Measurements from ENCODE around the gene TRAPPC12.
"Not testable (repeated sequence)": the region's sequence is repeated elsewhere in the genome, so short reads cannot be mapped to it uniquely, and the experiment has no call there.

The TRAPPC12 gene

DNA sequence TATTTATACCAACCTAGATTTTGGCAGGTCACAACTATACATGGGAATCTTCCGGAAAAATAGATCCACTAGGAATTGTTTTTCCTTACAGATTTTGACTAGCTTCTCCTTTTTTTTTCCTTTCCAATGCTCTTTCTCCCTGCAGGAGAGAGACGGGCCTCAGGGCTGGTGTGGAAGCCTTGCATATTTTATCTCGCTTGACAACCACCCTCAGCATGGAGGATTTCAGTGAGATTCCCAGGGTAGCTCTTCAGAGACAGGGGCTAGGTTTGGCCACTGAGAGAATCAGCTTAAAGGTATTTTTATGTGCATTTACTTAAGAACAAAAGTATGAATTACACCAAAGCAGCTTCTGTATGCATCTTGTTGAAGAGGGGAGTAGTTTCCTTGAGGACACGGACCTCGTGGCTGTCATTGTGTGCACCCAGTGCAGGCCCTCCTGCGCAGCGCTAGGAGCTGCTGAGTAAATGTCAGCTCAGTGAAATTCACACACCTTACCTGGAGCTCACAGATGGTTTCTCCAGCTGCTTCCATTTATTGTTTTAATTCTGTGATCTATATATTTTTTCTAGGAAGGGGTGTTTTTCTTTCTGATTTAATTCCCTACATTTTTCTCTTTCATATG lies 54.4 kb downstream of the TRAPPC12 start:
- no peak for DNase-seq

DNA sequence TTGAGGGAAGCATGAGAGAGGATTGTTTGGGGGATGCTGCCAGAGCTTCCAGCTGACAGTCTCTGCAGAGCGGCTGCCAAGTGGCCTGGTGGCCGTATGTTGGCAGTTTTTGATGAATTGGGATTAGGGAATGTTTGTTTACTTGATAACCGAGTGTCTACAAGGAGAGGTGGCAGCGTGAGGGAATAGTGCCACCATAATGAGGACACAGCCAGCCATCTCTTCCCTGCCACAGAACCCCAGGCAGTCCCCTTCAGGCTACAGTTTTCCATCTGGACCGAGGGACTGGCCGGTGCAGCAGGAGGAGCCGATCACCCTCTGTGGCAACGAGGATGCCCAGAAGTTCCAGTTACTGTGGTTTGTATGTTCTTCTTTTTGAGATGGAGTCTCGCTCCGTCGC lies 55.2 kb downstream of the TRAPPC12 start:
- no peak for DNase-seq

DNA sequence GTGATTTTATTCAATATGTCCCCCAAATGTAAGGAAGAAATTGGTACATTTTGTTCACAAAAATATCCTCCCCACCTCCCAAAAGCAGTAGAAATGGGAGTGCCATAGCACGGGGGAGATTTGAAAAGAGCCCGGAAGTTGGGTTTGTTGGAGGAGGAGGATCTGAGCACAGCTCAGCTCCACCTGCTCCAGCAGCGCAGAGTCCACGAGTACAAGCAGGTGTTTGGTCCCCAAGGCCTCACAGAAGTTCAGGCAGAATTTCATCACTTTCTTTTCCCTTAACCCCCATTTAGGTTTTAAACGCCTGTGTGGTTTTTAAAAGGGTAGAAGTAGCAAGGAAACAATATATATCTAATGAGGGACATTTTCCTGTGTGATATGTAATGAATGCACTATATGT lies 56.0 kb downstream of the TRAPPC12 start:
- no peak for DNase-seq

DNA sequence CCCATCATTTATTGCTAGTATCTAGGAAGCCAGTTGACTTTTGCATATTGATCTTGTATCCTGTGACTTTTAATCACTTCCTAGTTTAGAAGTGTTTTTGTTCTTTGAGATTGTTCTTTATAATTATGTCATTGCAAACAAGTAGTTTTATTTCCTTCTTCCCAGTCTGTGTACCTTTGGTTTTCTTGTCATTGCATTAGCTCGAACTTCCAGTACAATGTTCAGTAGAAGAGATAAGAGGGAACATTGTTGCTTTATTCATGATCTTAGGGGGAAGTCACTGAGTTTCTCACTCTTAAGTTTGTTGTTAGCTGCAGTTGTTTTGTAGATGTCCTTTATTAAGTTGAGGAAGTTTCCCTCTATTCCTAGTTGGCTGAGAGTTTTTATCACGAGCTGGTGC lies 61.0 kb downstream of the TRAPPC12 start:
- no peak for DNase-seq

DNA sequence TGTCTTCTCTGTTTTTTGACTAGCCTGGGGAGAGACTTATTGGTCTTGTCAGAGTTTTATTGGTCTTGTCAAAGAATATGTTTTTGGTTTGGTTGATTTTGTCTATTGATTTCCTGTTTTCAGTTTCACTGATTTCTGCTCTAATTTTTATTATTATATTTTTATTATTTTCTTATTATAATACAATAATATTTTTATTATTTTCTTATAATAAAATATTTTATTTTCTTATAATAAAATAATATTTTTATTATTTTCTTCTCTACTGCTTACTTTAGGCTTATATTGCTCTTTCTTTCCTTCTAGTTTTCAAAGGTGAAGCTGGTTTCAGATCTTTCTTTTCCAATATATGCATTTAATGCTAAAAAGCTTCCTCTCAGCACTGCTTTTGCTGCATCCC lies 62.0 kb downstream of the TRAPPC12 start:
- DNase-seq: no peak

DNA sequence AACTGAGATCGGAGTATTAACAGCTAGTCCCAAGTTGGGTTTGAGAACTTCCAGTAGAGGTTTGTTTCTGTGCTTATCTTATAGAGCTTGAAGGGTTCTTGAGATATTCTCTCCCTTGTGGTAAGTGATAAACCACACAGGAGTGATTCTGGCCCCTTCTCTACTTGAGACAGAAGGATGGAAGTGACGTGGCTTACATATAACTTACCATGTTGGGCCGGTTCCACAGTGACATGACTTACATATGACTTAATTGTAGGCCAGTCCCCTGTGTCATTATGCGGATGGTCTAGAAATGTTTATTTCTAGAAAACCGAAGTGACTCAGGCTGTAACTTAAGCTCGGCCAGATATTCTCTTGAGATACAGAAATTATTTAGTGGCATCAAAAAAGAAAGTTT lies 62.7 kb downstream of the TRAPPC12 start:
- no peak for DNase-seq

DNA sequence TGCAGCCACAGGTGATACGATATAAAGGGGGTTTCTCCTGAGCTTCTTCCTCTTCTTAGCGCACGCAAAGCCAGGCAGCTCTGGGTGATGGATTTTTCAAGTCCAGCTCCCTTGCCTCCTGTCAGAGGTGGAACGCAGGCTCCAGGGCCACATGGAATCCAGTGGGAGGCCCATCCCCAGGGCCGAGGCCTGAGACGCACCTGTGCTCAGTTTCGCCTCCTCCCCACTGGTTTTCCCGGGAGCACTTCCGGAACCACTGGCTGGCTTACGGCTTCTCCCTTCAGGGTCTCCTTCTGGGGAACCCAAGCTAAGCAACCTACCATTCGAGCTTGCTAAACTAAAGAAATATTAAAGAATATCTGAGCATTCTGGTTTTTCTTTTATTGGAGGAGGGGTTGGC lies 63.6 kb downstream of the TRAPPC12 start:
- no peak for DNase-seq

DNA sequence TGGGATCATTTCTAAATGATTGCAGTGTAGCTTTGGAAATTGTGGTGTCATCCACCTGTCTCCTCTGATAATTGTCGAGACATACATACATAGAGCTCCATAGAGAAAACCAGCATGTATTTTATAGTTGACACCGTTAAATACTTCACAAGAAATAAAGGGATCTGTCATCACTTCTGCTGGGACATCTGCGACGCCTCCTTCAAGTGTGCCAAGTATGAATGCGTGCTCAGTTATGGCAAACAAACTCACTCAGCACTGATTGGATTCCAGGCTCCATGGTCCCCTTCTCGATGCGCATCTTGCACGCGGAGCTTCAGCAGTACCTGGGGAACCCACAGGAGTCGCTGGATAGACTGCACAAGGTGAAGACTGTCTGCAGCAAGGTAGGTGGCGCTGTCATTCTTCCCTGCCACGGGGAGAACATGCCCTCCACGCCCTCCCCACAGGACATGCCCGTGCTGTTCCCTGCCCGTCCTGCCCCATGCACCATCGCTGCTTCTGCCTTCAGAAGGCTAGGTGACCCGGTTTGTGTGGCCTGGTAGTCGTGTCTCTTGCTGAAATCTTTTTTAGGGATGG lies 64.1 kb downstream of the TRAPPC12 start:
- DNase-seq: no peak

DNA sequence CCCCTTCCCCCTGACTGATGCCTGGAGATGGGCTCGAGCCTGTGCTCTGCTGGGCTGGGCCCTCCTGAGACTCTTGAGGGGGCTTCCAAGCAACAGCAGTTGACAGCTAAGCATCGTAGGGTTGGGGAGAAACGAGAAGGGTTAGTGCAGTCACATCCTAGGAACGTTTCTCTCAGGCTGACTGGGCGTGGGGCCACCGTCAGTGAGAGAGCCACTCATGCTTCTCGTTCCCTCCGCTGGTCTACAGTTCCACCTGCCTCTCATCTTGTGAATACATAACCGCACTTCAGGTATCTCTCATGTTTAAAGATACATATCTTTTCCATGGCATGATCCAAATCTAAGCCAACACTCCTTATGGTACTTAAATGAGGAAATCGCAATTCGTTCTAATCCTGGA lies 66.4 kb downstream of the TRAPPC12 start:
- no peak for DNase-seq

DNA sequence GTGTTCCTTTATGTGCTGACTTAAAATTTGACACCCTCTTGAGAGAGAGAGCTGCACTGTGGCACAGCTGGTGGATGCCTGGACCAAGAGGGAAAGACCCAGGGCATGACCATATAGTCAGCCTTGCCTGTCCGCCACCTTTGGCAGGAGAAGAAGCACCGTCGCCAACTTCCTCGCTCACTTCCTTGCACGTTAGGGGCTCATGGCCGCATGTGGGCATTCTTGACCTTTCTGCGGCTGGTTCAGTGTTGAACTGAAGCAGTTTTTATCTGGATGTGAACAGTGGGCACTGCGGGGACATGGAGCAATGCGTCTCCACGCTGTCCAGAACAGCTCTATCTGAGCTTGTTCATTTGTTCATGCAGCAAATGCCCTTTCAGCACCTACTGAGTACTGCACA lies 66.9 kb downstream of the TRAPPC12 start:
- no peak for DNase-seq

DNA sequence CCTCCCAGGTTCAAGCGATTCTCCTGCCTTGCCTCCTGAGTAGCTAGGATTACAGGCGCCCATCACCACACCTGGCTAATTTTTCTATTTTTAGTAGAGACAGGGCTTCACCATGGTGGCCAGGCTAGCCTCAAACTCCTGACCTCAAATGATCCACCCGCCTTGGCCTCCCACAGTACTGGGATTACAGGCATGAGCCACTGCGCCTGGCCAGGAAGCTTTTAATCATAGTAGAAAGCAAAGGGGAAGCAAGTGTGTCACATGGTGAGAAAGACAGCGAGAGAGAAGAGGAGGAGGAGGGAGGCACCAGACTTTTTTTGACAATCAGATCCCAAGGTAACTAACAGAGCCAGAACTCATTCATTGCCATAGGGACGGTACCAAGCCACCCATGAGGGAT lies 67.7 kb downstream of the TRAPPC12 start:
- DNase-seq: not testable (repeated sequence)

DNA sequence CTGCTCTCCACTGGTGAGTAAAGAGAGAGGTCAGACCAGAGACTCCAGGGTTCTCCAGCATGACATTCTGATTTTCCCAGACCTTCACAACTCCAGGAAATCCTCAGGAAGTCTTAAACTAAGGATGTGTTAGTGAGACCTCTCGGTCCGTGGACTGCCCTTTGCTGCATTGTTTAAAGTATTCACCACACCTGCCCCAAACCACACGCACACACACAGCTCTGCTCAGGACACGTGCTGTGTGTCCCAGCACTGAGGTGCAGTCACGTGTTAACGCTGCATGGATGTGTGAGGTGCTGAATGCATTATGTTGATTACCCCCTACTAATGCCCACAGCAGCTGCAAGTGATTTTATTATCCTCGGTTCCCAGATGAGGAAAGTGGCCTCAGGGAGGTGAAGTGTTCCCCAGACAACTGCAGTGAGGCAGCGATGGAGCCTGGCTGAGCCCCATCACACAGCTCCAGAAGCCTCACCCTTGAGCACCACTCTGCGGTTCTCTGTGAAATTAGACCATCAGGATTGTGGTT lies 68.4 kb downstream of the TRAPPC12 start:
- DNase-seq: no peak

DNA sequence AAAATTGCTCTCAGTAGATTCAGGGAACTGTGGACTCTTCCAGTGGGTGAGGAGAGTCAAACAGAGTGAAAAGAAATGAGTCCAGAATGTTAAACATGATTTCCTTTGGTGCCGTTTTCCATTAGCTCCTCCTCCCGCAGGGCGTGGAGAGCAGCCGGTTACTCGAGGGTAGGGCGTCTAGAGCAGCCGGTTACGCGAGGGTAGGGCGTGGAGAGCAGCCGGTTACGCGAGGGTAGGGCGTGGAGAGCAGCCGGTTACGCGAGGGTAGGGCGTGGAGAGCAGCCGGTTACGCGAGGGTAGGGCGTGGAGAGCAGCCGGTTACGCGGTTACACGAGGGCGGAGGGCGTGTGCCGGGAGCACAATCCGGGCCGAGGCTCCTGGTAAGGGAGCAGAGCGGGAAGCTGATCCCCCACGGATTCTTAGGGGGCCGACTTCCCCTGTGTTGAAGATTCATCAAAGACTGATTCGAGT lies 69.0 kb downstream of the TRAPPC12 start:
- not testable (repeated sequence) for DNase-seq

DNA sequence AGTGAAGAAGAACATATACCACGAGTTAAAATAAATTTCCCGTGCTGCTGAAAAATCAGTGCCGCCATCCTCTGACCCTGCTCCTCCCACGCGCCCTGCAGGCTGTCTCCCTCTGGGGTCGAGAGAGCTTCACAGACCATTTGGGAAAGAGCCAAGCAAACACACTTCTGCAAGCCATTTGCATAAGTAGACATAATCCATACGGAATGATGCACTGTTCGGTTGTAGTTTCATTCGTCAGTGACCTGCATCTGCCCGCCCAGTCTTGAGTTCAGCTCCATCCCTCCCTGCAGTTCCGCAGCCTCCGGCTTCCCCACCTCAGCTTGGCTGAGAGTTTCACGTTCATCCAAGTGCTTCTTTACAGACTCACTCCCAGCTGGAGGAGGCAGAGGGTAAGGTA lies 69.6 kb downstream of the TRAPPC12 start:
- no peak for DNase-seq

DNA sequence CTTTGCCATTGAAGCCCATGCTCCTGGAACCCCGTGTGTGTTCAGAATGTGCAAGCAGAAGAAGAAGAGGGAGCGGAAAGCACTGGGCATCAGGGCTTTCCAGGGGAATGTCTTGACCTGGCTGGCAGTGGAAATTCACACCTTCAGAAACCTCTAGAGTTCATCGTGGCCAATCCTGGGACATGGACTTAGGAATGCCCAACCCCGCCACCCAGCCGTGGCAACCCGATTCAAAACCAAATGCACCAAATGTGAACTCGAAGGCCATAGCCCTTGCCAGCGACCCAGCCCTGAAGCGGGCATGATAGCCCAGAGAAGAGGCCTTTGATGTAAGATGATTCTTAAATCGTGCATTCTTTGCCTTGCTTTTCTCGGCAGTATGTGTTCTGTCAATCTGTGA lies 70.4 kb downstream of the TRAPPC12 start:
- no peak for DNase-seq

DNA sequence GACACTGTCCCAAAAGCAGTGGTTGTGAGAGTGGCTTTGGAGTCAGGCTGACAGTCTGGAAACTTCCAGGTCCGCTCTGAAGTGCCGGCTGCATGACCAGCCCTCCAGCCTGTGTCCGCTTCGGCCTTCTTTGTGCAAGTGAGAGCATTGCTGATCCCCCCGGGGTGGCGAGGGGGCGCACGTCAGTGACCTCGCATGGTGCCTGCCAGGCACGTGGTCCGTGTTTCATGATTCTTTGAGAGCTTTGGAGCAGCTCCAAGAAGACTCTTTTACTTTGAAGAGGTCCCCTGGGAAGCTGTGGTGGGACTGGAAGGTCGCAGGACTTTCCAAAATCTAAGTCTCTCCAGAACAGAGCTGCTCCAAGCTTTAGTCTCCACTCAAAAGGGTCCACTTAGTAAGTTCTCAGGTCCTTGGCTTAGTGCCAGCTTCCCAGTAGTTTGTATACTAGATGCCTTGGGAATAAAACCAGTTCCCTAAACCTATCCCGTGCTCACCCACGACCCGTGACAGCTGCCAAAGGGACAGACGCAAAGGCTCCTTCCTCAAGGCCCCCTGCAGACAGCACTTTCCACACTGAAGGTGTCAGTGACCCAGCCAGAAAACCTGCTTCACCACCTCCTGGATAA lies 71.0 kb downstream of the TRAPPC12 start:
- DNase-seq: no peak

DNA sequence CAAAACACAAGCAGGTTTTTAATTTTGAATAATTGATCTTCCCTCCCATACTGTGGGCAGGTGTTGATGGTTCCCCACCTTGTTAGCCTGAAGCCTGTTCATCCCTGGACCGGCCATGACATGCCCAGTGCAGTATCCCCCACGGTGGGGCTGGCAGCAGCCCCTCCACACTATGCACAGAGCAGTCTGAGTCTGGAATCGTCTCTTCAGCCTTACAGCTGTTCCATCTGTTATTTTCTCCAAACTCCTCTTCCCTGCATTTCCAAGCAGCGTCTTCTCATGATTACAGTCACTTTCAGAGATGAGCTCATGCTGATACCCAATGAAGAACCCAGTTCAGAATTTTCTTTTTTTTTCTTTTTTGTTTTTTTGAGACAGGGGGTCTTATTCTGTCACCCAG lies 71.7 kb downstream of the TRAPPC12 start:
- no peak for DNase-seq

DNA sequence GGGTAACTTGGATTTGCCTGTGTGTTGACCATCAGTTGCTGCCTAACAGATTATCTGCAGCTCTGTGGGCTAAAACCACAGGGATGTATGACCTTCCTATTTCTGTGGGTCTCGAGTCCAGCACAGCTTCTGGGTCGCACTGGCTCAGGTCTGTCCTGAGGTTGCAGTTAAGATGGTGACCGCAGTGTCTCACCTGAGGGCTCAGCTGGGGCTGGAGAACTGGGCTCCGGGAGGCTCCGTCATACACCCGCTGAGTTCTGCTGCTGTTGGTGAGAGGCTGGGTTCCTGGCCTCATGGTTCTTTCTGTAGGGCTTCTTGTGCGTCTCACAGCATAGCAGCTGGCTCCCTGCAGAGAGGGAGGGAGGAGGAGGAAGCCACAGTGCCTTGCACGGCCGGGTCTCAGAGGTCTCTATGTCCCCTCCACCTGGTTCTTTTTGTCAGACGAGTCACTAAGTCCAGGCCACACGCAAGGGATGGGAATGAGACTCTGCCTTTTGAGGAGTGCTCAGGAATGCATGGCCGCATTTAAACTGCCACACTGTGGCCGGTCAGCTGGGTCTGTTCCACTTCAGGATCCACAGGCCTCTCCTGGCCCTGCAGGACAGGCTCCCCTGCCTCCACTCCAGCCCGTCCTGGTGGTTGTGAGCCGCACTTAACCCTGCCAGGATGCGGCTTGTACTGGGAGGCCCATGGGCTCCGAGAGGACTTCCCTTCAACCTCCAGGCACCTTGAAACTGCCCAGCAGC lies 72.6 kb downstream of the TRAPPC12 start:
- no peak for DNase-seq

DNA sequence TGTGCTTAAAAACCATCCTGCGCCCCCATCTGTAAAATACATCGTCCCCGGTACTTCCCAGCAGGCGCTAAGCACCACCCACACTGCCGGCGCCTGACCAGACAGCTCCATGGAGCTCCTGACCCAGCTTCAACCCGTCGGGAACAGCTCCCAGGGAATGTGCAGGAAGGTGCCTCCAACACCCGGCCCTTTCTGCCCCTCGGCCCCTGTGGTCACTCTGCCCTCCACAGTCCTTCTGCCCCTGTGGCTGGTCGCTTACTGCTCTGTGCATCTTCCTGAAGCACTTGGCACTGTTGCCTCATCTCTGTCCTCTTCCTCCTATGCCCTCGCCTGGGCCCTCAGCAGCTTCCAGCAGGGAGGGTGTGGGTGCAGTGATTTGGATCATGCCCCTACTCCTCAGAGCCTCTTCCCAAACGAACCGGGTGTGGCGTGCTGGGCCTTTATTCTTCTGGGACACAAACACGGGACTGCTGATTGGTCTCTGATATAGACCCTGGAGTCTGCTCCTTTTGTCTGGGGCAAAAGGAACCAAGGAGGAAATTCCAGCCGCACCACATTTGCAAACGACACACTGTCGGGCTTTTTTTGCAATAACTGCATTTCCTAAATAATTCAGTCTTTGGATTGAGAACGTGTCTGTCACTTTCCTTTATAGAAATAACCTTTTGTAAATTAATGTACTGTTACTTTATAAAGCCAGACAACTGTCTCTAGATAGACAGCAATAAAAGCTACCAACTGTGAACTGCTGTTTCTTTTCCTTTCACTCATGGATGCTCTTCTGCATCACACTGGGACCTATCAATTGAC lies 73.9 kb downstream of the TRAPPC12 start:
- DNase-seq: no peak

DNA sequence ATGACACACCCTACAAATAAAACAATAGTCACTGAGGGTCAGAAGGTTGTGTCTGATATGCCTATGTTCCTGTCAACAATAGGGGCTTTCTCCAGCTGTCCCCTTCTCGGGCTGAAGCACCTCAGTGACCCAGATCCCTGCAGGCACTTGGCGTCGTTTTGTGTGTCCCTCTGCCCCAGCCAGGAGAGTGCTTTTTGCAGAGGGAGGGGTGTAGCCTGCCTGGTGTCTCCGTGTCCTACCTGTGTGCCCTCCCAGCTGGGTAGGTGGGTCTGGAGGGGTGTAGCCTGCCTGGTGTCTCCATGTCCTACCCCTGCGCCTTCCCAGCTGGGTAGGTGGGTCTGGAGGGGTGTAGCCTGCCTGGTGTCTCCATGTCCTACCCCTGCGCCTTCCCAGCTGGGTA lies 74.5 kb downstream of the TRAPPC12 start:
- not testable (repeated sequence) for DNase-seq

DNA sequence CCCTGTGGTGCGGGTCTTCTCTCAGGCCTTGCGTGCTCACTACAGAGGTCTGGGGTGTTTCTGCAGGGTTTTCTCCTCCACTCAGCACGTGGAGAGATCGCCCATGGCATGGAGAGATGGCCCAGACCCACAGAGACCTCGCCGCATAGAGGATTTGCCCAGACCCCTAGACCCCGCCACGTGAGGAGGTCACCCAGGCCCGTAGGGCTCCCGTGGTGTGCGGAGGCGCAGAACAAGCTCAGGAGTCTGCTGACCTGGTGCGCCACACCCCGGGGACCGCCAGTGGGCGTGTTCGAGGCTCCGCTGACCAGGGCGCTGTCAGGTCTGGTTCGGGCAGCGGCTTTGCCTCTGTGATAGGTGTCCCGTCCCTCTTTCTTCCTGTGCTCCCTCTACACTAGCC lies 75.3 kb downstream of the TRAPPC12 start:
- no peak for DNase-seq

DNA sequence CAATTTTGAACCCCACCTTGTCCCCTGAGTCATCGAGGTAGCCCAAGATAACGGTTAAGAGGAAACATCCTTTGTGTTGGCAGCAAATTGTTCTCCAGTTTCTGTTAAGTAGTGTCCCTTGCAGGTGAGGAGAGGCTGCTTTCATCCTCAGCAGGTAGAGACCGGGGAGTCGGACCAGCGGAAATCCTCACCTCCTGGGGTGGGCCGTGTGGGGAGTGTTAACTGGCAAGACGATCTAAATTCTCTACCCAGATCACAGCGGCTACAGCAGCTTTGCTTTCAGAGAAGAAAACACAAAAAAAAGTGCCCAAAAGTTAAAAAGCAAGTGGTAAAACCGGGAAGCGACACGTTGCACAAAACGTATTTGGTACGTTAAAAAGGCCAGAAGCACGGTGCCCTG lies 76.6 kb downstream of the TRAPPC12 start:
- no peak for DNase-seq
